HCT116 (cell line): ENCODE results near the gene HOTAIR. TPM values are rescaled to one million over a fixed set of nuclear protein-coding genes. Genes with fewer than 3 reads are reported as not detected.

Source experiments
- ATAC-seq: fragments of 200-7000 bp; cut with Tn5 transposase; 2 replicates; pipeline ENCODE4 v1.9.1; 2020; ENCODE audit warnings: mild to moderate bottlenecking, moderate library complexity
- BruUV-seq: library from RNA; stranded (reverse); fragments of 400-500 nt; replicated peaks from 2 replicates; lab custom pipeline; 2021; lab: Mats Ljungman, UMichigan
- CTCF ChIA-PET: fragments of 300-600 bp; sonication (Branson Sonifier 250); formaldehyde crosslinking; loops from one replicate; lab custom pipeline; 2021; ENCODE audit warnings: antibody characterized with exemption; lab: Charles Lee
- POLR2A ChIA-PET: fragments of 300-600, 350-600 bp; sonication (Branson Sonifier 250); formaldehyde crosslinking; loops from one replicate; lab custom pipeline; 2021; ENCODE audit warnings: antibody characterized with exemption; lab: Charles Lee
- RAD21 ChIA-PET, 2 experiments: fragments of 300-600 bp; sonication (Branson Sonifier 250); formaldehyde crosslinking; loops; one replicate each; lab custom pipeline; 2023; ENCODE audit warnings: low total read pairs in 2 of 2; ENCODE audit not compliant: uncharacterized antibody in 2 of 2, unreplicated experiment in 2 of 2, low non-redundant PET in 1 of 2; lab: Charles Lee
- DNase-seq: peaks from one replicate; pipeline ENCODE4 v3.0.0-alpha.2; 2010; ENCODE audit warnings: low read depth, low spot score
- H2AFZ ChIP-seq: fragments of 200-600 bp; shearing (Covaris generic), sonication (generic); 2 replicates; pipeline ENCODE4 v1.6.1; 2017; ENCODE audit warnings: low read depth, mixed run types, mixed read lengths, antibody characterized with exemption, low read length; ENCODE audit not compliant: poor library complexity, severe bottlenecking
- H3K27ac ChIP-seq: 2 replicates; pipeline ENCODE4 v1.5.1; 2012; ENCODE audit warnings: low read depth, low read length
- H3K27me3 ChIP-seq: fragments of 200-600 bp; sonication (generic); 2 replicates; pipeline ENCODE4 v1.6.1; 2016; ENCODE audit warnings: mixed run types, low read length, mixed read lengths; ENCODE audit not compliant: insufficient read depth
- H3K36me3 ChIP-seq, 2 experiments: fragments of 200-500 bp in 1 of 2; fragments of 200-600 bp in 1 of 2; sonication (Bioruptor generic) in 1 of 2; sonication (generic) in 1 of 2; 2 replicates each; pipeline versions ENCODE4 v1.5.1 to v1.6.1; 2014 to 2016; ENCODE audit warnings: low read length in 2 of 2, inconsistent platforms in 1 of 2, mixed read lengths in 1 of 2, mixed run types in 1 of 2; ENCODE audit not compliant: insufficient read depth in 2 of 2, control insufficient read depth in 1 of 2
- H3K4me1 ChIP-seq, 2 experiments: fragments of 200-600 bp in 1 of 2; sonication (generic) in 1 of 2; 2 replicates each; pipeline versions ENCODE4 v1.5.1 to v1.6.1; 2012 to 2017; ENCODE audit warnings: low read length in 2 of 2, inconsistent platforms in 1 of 2, mild to moderate bottlenecking in 1 of 2, mixed read lengths in 1 of 2, mixed run types in 1 of 2, moderate library complexity in 1 of 2; ENCODE audit not compliant: insufficient read depth in 2 of 2, control insufficient read depth in 1 of 2
- H3K4me2 ChIP-seq: fragments of 200-600 bp; sonication (generic); 2 replicates; pipeline ENCODE4 v1.6.1; 2017; ENCODE audit warnings: mixed run types, low read length, mixed read lengths
- H3K4me3 ChIP-seq, 2 experiments: fragments of 200-600 bp in 1 of 2; sonication (generic) in 1 of 2; replicated peaks in 1 of 2; 2 replicates each; pipeline ENCODE4 v1.5.1; 2011 to 2016; ENCODE audit warnings: low read length in 2 of 2, control low read depth in 1 of 2, low read depth in 1 of 2, mild to moderate bottlenecking in 1 of 2, mixed read lengths in 1 of 2, mixed run types in 1 of 2
- H3K79me2 ChIP-seq: fragments of 200-600 bp; sonication (generic); 2 replicates; pipeline ENCODE4 v1.6.1; 2017; ENCODE audit warnings: mild to moderate bottlenecking, mixed run types, low read length, moderate library complexity, mixed read lengths; ENCODE audit not compliant: insufficient read depth
- H3K9ac ChIP-seq: fragments of 200-600 bp; sonication (generic); 2 replicates; pipeline ENCODE4 v1.6.1; 2016; ENCODE audit warnings: low read length, mixed read lengths
- H3K9me2 ChIP-seq: fragments of 200-600 bp; sonication (generic), shearing (Covaris generic); 2 replicates; pipeline ENCODE4 v1.6.1; 2017; ENCODE audit warnings: mixed run types, mild to moderate bottlenecking, moderate library complexity; ENCODE audit not compliant: insufficient read depth
- H3K9me3 ChIP-seq, 2 experiments: fragments of 200-500 bp in 1 of 2; fragments of 200-600 bp in 1 of 2; sonication (Bioruptor generic) in 1 of 2; sonication (generic) in 1 of 2; 2 replicates each; pipeline ENCODE4 v1.6.1; 2014 to 2017; ENCODE audit warnings: low read length in 2 of 2, mixed read lengths in 2 of 2, inconsistent platforms in 1 of 2, low read depth in 1 of 2, mild to moderate bottlenecking in 1 of 2, mixed run types in 1 of 2, moderate library complexity in 1 of 2; ENCODE audit not compliant: control insufficient read depth in 1 of 2, insufficient read depth in 1 of 2
- H4K20me1 ChIP-seq: fragments of 200-600 bp; sonication (generic), shearing (Covaris generic); 2 replicates; pipeline ENCODE4 v1.6.1; 2017; ENCODE audit warnings: mixed run types, mild to moderate bottlenecking, moderate library complexity; ENCODE audit not compliant: insufficient read depth
- ATF3 ChIP-seq: IDR thresholded peaks from 2 replicates; pipeline ENCODE4 v1.6.1; 2012
- CTCF ChIP-seq, 3 experiments: fragments of 200-600 bp in 1 of 3; sonication (generic) in 1 of 3; IDR thresholded peaks in 2 of 3; conservative IDR thresholded peaks in 1 of 3; 2 replicates each; pipeline ENCODE4 v1.5.1; 2012 to 2017; ENCODE audit warnings: low read depth in 2 of 3, low read length in 2 of 3, antibody characterized with exemption in 1 of 3, borderline replicate concordance in 1 of 3, control low read depth in 1 of 3, mild to moderate bottlenecking in 1 of 3, mixed read lengths in 1 of 3, mixed run types in 1 of 3, moderate library complexity in 1 of 3; ENCODE audit not compliant: insufficient read depth in 1 of 3
- EGR1 ChIP-seq: IDR thresholded peaks from 2 replicates; pipeline ENCODE4 v1.6.1; 2012; ENCODE audit warnings: low read depth
- EZH2 ChIP-seq: fragments of 200-600 bp; sonication (generic); IDR thresholded peaks from 2 replicates; pipeline ENCODE4 v1.6.1; 2017; ENCODE audit warnings: antibody characterized with exemption, mixed run types
- POLR2A ChIP-seq: IDR thresholded peaks from 2 replicates; pipeline ENCODE4 v1.7.0; 2011; ENCODE audit warnings: borderline replicate concordance; ENCODE audit not compliant: insufficient read depth, insufficient read length; ENCODE audit errors: extremely low read depth
- POLR2AphosphoS5 ChIP-seq: IDR thresholded peaks from 2 replicates; pipeline ENCODE4 v1.6.1; 2011; ENCODE audit warnings: mild to moderate bottlenecking, low read depth, low read length, moderate library complexity
- SRF ChIP-seq: IDR thresholded peaks from 2 replicates; pipeline ENCODE4 v1.6.1; 2012; ENCODE audit warnings: low read depth
- TCF7L2 ChIP-seq: IDR thresholded peaks from 2 replicates; pipeline ENCODE4 v1.7.0; 2011; ENCODE audit warnings: borderline replicate concordance, inconsistent platforms; ENCODE audit not compliant: insufficient read depth, insufficient read length; ENCODE audit errors: extremely low read depth
- YY1 ChIP-seq: IDR thresholded peaks from 2 replicates; pipeline ENCODE4 v1.6.1; 2011; ENCODE audit warnings: low read length, low read depth, moderate library complexity, mild to moderate bottlenecking; ENCODE audit not compliant: insufficient replicate concordance; ENCODE audit errors: extremely low read depth
- ZFX ChIP-seq: fragments of 450-650 bp; IDR thresholded peaks from 2 replicates; pipeline ENCODE4 v1.6.1; 2017
- intact Hi-C: fragments of 100-400 bp; cut with micrococcal nuclease; formaldehyde crosslinking; loops from 2 replicates; pipeline ENCODE4 v1.10.0; 2022
- total RNA-seq: library from RNA; stranded (reverse); gene quantifications from one replicate; pipeline ENCODE4 v1.2.1, GENCODE V29; 2021; ENCODE audit not compliant: unreplicated experiment

HOTAIR gene
- total RNA-seq, 1 experiment from 2014 or later: 0.25 TPM

- CTCF ChIA-PET: interaction anchor here (0.6 to 4.3 kb wide), 23 partner anchors 10 to 351 kb away, joined by 3 to 43 read pairs (median 4); partner anchors contain the start of genes HOXC10, HOXC5, HOXC6 and HOXC9
- ATAC-seq (peak; percentile 80), DNase-seq (peak; percentile 84)
- no peaks in the 10 kb centered on the region for H3K27me3 ChIP-seq
- no peaks in the 10 kb centered on the region for H4K20me1 ChIP-seq
- H3K9me2 ChIP-seq: no peaks in the 10 kb centered on the region
- H3K9me3 ChIP-seq: no peaks in the 10 kb centered on the region
- no peaks in the 10 kb centered on the region for H3K36me3 ChIP-seq
- RAD21 ChIA-PET: interaction anchor here (0.6 to 1.3 kb wide), 11 partner anchors 10 to 202 kb away, joined by 3 to 9 read pairs (median 4); no protein-coding TSS in a partner anchor
- intact Hi-C loops: no loop called here
- BruUV-seq: no TSS peak
- no peak overlapping the region for H2AFZ ChIP-seq
- H3K4me2 ChIP-seq: peak overlapping the region; percentile 99
- peaks cover 24 to 44% of the 10 kb centered on the region in 2 experiments for H3K4me1 ChIP-seq
- TF ChIP-seq ATF3 (no peak), ZFX (peak; percentile 96), EZH2 (no peak), CTCF (IDR thresholded peaks at IDR 0.05 in 2 of 3, conservative IDR thresholded peaks at IDR 0.05 in 1 of 3; ENCODE audit: borderline replicate concordance in 1 of 3, insufficient read depth in 1 of 3, low read depth in 2 of 3, low read length in 2 of 3) (no peak), TCF7L2 (peak; percentile 26), SRF (no peak), POLR2A (peak; percentile 56), EGR1 (peak; percentile 84), POLR2AphosphoS5 (peak; percentile 59), YY1 (peak; percentile 7)
- peak overlapping the region; percentile 94 for H3K27ac ChIP-seq
- H3K4me3 ChIP-seq: peak overlapping the region; percentile 76 to 88
- POLR2A ChIA-PET: interaction anchor here (0.5 to 2.4 kb wide), 15 partner anchors 8 to 356 kb away, joined by 3 to 23 read pairs (median 4); partner anchors contain the start of genes HOXC8, HOXC9 and SMUG1
- H3K9ac ChIP-seq: peak overlapping the region; percentile 94
- no peaks in the 10 kb centered on the region for H3K79me2 ChIP-seq
These were observed 43.2 kb upstream of the HOTAIR start for GRCh38 chr12:54017878-54018467.
